Gastroesophageal sphincter (tissue), 4 donors: ENCODE results near the gene CCM2L. TPM values are rescaled to one million over a fixed set of nuclear protein-coding genes. Genes with fewer than 3 reads are reported as not detected.

Source experiments
- ATAC-seq: fragments of 150-250 bp; one replicate; pipeline ENCODE4 v1.9.1; 2016; ENCODE audit warnings: mild to moderate bottlenecking, moderate library complexity
- H3K27ac ChIP-seq, 4 donors: fragments of 200-600 bp; sonication (generic) in 3 of 4; 1 replicate in 3 of 4; 2 replicates in 1 of 4; pipeline ENCODE4 v1.5.1; 2016 to 2019
- H3K27me3 ChIP-seq: fragments of 200-600 bp; sonication (generic); one replicate; pipeline ENCODE4 v1.5.1; 2019
- H3K36me3 ChIP-seq, 2 donors: fragments of 200-600 bp; sonication (generic); one replicate each; pipeline ENCODE4 v1.5.1; 2019; ENCODE audit warnings: control low read depth in 1 of 2
- H3K4me1 ChIP-seq, 3 donors: fragments of 200-600 bp; sonication (generic); 1 replicate in 2 of 3; 2 replicates in 1 of 3; pipeline ENCODE4 v1.5.1; 2016 to 2019; ENCODE audit warnings: control low read depth in 2 of 3
- H3K4me3 ChIP-seq, 2 donors: fragments of 200-600 bp; sonication (generic); one replicate each; pipeline ENCODE4 v1.5.1; 2019; ENCODE audit warnings: mild to moderate bottlenecking in 1 of 2, moderate library complexity in 1 of 2
- H3K9me3 ChIP-seq, 3 donors: fragments of 200-600 bp; sonication (generic); one replicate each; pipeline ENCODE4 v1.5.1; 2017 to 2019; ENCODE audit warnings: control low read depth in 2 of 3
- EP300 ChIP-seq: sonication (generic); formaldehyde crosslinking; IDR thresholded peaks from one replicate; pipeline ENCODE4 v1.6.1; 2017; ENCODE audit warnings: antibody characterized with exemption, mild to moderate bottlenecking
- POLR2A ChIP-seq, 2 donors: fragments of 450-650 bp; IDR thresholded peaks; one replicate each; pipeline ENCODE4 v1.6.1; 2017; ENCODE audit warnings: antibody characterized with exemption in 2 of 2, mild to moderate bottlenecking in 2 of 2, moderate library complexity in 1 of 2
- POLR2AphosphoS5 ChIP-seq: sonication (generic); formaldehyde crosslinking; IDR thresholded peaks from one replicate; pipeline ENCODE4 v1.6.1; 2017; ENCODE audit warnings: antibody characterized with exemption
- WGBS, 2 donors: methylation state at CpG; one replicate each; pipeline ENCODE4 v1.1.5; 2018; ENCODE audit warnings: low coverage in 1 of 2; 5-methylcytosine and 5-hydroxymethylcytosine counted together
- total RNA-seq, 4 donors: library from RNA; depleted of rRNA; stranded (reverse); fragments of >200 nt; gene quantifications; one replicate each; pipeline ENCODE4 v1.1.0, GENCODE V29; 2016
- TF ChIP-seq, protein P1 (sequence below), 4 experiments: fragments of 200-600 bp in 2 of 4; fragments of 450-650 bp in 2 of 4; sonication (generic) in 1 of 4; IDR thresholded peaks; one replicate each; pipeline ENCODE4 v1.5.1; 2017 to 2019; ENCODE audit warnings: antibody characterized with exemption in 4 of 4, mild to moderate bottlenecking in 2 of 4, moderate library complexity in 2 of 4

The CCM2L gene
- total RNA-seq, 4 donors from 2014 or later, result 3.0 to 9.3 (median 5.6) TPM

DNA sequence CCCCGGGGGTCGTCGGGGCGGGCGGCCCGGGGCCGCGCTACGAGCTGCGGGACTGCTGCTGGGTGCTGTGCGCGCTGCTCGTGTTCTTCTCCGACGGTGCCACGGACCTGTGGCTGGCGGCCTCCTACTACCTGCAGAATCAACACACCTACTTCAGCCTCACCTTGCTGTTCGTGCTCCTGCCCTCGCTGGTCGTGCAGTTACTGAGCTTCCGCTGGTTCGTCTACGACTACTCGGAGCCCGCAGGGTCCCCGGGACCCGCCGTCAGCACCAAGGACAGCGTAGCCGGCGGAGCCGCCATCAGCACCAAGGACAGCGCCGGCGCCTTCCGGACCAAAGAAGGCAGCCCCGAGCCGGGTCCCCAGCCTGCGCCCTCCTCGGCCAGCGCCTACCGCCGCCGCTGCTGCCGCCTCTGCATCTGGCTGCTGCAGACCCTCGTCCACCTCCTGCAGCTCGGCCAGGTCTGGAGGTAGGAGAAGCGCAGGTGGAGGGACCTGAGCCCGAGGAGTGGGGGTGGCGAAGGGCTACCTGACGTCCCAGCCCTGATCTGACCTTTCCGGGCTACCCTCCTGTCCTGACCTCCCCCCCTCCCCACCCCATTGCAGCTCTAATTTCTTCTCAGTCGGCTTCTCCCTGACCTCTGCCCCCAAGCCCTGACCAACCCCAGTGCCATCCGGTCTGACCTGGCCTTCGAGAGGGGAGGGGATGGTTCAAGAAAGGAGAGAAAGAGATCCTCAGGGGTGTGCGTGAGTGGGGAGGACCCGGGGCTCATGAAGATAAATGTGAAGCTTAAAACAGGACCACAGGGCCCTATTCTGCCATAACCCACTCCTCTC lies 41.7 kb upstream of the CCM2L start:
- H3K9me3 ChIP-seq, result no peaks in the 10 kb centered on the region

DNA sequence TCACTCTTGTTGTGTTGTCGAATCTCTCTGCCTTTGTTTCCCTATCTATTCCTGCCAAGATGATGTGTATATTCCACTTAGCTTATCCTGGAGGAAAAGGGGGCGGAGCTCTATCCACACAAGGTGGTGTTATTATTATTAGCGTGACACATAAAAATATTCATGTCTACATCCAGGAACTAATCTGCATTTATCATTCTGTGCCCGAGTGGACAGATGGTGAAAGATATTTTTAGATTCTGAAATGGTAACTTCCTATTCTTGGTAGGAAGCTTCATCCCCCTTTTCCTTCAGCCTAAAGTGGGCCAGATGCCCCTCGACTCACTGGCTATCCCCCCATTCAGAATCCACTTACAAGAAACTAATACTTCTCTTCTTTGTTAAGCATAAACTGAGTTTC lies 40.2 kb upstream of the CCM2L start:
- H3K27ac ChIP-seq, result no peak overlapping the region
- H3K4me3 ChIP-seq, result no peak overlapping the region
- H3K4me1 ChIP-seq, result peaks cover 0 to 3% (median 0%) of the 10 kb centered on the region in 3 donors
- TF ChIP-seq POLR2AphosphoS5 (no peak), POLR2A (IDR thresholded peaks at IDR 0.05) (no peak), EP300 (no peak)
- TF ChIP-seq, protein P1, sequence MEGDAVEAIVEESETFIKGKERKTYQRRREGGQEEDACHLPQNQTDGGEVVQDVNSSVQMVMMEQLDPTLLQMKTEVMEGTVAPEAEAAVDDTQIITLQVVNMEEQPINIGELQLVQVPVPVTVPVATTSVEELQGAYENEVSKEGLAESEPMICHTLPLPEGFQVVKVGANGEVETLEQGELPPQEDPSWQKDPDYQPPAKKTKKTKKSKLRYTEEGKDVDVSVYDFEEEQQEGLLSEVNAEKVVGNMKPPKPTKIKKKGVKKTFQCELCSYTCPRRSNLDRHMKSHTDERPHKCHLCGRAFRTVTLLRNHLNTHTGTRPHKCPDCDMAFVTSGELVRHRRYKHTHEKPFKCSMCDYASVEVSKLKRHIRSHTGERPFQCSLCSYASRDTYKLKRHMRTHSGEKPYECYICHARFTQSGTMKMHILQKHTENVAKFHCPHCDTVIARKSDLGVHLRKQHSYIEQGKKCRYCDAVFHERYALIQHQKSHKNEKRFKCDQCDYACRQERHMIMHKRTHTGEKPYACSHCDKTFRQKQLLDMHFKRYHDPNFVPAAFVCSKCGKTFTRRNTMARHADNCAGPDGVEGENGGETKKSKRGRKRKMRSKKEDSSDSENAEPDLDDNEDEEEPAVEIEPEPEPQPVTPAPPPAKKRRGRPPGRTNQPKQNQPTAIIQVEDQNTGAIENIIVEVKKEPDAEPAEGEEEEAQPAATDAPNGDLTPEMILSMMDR (IDR thresholded peaks at IDR 0.05), result no peak
- no peaks in the 10 kb centered on the region for H3K36me3 ChIP-seq
- no peaks in the 10 kb centered on the region for H3K9me3 ChIP-seq
- H3K27me3 ChIP-seq, result peaks cover 89% of the 10 kb centered on the region
- no peak for ATAC-seq
- 59 to 62% methylated on average over 3 to 5 of the region's 5 CpGs for WGBS, 2 donors

More for the DNA sequence above, 41.7 kb upstream of the CCM2L start:
- TF ChIP-seq, protein P1 (IDR thresholded peaks at IDR 0.05), result no peak
- no peak for TF ChIP-seq POLR2A (IDR thresholded peaks at IDR 0.05)
- TF ChIP-seq POLR2AphosphoS5, result no peak
- no peak for TF ChIP-seq EP300
- Histone ChIP-seq H3K4me3 (peak overlapping the region in 1 of 2 donors; percentile 16), H3K27ac (no peak overlapping the region), H3K27me3 (peaks cover 86% of the 10 kb centered on the region), H3K4me1 (peaks cover 0 to 3% (median 0%) of the 10 kb centered on the region in 3 donors), H3K36me3 (no peaks in the 10 kb centered on the region)
- WGBS, 2 donors, result 0 to 3% methylated on average over 2 to 7 of the region's 57 CpGs
- ATAC-seq, result peak; percentile 82

DNA sequence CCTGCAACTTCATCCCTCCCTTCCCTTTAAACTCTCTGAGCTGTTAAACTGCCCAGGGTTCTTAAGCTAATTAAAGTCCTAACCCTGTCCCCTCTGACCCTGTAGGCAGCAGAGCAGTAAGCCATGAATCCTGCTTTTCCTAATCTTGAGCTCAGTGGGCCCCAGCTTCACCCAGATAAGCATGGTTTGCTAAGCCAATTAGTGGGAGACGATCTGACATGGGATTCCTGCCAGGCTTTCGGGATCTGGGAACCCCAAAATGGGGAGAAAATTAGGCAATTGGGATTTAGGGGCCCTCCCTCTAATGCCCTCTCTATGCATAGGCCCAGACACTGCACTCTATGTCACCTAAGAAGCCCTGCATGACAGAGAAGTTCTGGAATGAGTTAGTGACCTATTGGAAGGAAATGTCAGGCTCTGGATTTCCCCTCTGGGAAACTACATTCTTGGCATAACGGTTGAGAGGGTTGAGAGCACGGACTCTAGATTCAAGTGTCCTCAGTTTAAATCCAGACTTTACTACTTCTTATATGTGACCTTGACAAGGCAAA lies 37.7 kb upstream of the CCM2L start:
- Histone ChIP-seq H3K36me3 (no peaks in the 10 kb centered on the region), H3K9me3 (no peaks in the 10 kb centered on the region), H3K27me3 (peaks cover 86% of the 10 kb centered on the region), H3K4me1 (peaks cover 0 to 3% (median 0%) of the 10 kb centered on the region in 3 donors), H3K27ac (no peak overlapping the region), H3K4me3 (no peak overlapping the region)
- TF ChIP-seq, protein P1 (IDR thresholded peaks at IDR 0.05), result no peak
- TF ChIP-seq POLR2A (IDR thresholded peaks at IDR 0.05) (no peak), EP300 (no peak), POLR2AphosphoS5 (no peak)
- no peak for ATAC-seq
- WGBS, 2 donors, result 13 to 55% methylated on average over 2 to 4 of the region's 4 CpGs

DNA sequence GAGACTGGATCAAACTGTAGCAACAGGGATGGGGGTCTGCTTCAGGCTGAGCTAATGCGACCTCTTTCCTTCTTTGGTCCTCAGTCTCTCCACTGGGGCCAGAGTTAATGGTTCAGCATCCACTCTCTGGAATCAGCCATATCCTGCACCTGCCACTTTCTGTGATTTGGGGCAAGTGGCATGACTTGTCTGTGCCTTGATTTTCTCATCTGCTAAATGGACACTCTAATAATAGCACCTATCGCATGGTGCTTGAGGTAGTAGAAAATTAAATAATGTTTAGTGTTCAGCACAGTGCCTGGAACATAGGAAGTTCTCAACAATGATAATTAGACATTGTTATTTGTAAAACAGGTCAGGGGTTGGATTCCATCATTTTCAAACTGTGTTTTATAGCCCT lies 35.9 kb upstream of the CCM2L start:
- TF ChIP-seq, protein P1 (IDR thresholded peaks at IDR 0.05), result no peak
- TF ChIP-seq EP300 (no peak), POLR2AphosphoS5 (no peak)
- Histone ChIP-seq H3K36me3 (no peaks in the 10 kb centered on the region), H3K4me1 (no peaks in the 10 kb centered on the region), H3K27me3 (peaks cover 79% of the 10 kb centered on the region), H3K9me3 (no peaks in the 10 kb centered on the region), H3K4me3 (no peak overlapping the region), H3K27ac (no peak overlapping the region)
- no peak for ATAC-seq
- WGBS, 2 donors, result 60 to 83% methylated on average over 1 to 2 of the region's 2 CpGs
